OCI-LY1 (cell line): Measurements from ENCODE around the gene F13B.

Source experiments
- CTCF ChIP-seq: fragments of 200-600 bp; sonication (generic), shearing (Covaris generic); IDR thresholded peaks from 2 replicates; pipeline ENCODE4 v1.5.1; 2017; ENCODE audit warnings: mild to moderate bottlenecking, antibody characterized with exemption, low read length, moderate library complexity, mixed read lengths
- EZH2 ChIP-seq: fragments of 200-600 bp; sonication (generic), shearing (Covaris generic); IDR thresholded peaks from 2 replicates; pipeline ENCODE4 v1.8.0; 2017; ENCODE audit warnings: borderline replicate concordance, mixed run types, mild to moderate bottlenecking, antibody characterized with exemption, low read length, moderate library complexity, mixed read lengths

- no peak for TF ChIP-seq CTCF
- no peak for TF ChIP-seq EZH2
Measured at GRCh38 chr1:197016751-197017150, 50.3 kb downstream of the F13B start.
